ENCODE measurements around the gene UTY.

Gene UTY

DNA sequence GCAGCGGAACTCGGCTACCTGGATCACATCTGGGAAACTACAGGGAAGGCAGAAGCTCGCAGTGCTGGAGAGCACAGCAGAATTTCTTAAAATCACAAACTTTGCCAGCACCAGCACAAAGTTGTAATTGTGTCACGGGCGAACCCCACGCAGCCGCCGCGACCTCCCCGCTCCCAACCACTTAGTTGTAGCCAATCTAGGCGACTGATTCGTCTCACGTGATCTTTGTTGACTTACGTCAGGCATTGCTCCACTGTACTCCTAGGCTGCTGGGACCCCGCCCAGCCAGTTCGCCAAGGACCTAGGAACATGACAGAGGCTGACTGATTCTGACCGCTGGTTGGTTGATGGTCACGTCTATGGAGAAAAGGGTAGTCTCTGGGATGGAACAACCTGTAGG is at the start of gene UTY:
Gene UTY, minus strand, starts transcription at position 206 of the 400 bp plus-strand sequence. CDS start 368 bp downstream, outside the sequence.
- peak; percentile 71 for DNase-seq

DNA sequence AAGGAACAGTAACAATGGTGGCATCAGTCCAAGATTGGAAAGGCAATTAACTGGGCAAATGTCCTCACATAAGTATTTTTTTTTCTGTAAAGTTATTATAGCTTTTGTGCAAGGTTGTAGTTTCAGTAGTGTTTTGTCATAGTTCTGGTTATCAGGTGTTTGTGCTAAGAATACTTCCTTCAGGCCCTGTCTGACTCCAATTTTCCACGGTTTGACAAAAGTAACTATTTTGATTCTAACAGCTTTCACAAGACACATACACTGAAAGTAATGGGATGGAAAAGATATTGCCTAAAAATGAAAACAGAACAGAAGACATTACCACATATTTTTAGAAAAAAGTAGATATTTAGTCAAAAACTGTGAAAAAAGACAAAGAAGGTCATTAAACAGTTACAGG is 40.6 kb upstream of the UTY start:
- DNase-seq = no peak

DNA sequence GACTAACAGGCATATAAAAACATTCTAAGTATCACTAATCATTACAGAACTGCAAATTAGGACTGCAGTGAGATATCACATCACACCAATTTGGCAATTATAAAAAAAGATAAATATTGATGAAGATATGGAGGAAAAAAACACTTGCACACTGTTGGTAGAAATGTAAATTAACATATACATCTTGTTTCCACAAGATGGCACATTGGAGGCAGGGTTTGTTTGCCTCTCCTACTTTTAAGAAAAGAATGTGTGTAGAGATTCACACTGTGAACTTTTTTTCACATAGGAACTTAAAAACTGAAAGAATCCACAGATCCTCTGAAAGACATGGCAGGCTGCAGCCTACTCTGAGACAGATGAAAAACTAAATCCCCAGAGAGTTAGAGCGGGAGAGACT is 21.4 kb upstream of the UTY start:
- DNase-seq = no peak

DNA sequence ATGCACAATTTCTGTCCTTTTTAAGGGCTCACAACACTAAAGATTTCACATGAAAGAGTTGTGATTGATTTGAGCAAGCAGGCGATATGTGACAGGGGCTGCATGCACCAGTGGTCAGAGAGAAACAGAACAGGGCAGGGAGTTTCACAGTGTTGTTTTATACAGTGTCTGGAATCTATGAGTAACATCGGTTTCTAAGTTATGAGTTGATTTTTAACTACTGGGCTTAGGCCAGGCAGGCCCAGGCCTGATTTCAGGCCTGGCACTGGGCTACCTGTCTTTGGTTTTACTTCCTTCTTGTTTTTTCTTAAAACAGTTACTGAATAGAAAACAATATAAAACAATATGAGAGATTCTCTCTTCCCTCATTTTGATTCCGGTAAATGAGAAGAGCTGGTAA is 13.9 kb upstream of the UTY start:
- DNase-seq = no peak

DNA sequence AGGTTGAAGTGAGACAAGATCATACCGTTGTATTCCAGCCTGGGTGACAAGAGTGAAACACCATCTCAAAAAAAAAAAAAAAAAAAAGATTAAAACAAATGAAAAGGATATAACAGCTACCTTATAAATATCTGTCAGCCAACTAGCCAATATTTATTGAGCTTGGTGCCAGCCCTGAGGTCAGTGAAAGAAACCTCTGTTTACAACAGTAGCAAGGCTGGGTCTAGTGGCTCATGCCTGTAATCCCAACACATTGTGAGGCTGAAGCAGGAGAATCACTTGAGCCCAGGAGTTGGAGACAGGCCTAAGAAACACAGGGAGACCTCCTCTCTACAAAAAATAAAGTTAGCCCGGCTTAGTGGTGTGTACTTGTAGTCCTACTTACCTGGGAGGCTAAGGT is 12.6 kb upstream of the UTY start:
- no peak for DNase-seq

DNA sequence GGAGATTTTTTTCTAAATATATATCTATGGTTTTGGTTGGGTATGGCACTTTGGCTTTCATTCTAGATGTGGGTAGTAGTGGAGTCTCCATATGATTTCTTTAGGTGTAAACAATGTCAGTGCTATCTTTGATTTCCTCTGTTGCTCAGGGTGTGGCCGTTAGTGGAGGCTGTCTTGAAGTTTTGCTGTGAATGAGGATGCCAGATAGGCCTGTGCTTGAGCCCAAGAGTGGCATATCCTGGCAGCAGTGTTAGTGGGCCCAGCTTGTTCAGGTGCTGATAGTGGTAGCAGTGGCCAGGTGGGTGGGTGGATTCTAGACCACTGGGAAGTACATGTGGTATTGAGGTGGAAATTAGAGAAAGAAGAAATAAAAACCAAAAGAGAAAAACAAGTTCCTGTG is 8.9 kb upstream of the UTY start:
- DNase-seq = no peak

DNA sequence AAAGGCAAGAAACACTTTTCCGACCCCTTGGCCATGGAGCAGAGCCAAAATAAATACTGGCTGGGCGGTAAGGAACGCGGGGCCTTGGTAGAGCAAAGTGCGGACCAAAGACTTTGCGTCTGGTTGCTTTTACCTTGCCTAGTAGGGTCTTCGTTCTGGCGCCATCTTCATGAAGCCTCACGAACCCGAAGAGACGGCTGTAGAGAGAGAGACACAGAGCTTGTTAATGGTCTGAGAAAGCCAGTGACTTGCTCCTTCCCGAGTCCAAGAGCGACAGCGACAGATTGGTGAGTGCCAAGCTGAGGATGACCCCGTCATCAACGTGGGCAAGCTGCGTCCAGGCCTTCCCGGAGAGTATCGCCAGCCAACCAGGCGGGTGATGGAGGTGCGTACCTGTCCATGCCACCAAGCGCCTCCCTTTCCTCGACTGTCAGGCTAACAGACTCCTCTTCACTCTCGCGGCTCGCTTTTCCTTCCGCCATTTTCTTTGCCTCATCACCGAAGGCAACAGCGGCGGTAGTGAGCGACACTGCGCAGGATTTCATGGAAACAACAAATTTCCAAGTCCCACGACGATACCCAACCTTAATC is 617 bp downstream of the UTY start:
- peak; percentile 64 for DNase-seq

DNA sequence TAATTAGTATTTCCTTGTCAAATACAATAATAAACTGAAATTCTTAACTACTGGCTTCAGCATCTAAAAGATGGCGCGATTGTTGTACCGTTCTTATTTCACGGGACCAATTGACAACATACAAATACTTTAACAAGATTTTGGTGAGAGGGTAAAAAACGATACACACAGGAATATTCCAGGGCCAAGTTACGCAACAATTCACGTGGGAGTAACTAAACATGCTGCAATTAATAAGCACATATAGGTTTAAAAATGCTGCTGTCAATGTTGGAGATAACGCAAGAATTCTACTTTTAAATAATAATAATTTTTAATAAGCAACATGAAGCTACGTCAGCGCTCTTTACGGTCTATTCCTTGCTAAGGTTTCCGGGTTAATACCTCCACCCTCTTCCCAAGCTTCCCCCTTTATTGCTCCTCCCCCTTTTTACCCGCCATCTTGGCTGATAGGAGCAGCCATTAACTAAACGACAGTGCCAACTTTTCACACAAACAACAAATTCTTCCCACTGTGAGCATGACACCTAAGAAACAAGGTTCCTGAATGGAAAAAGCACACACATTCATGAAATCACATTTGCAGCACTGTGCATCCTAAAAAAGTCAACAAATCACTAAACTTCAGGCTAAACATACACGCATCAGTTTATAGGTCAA is 1.6 kb downstream of the UTY start:
- DNase-seq = peak; percentile 42

DNA sequence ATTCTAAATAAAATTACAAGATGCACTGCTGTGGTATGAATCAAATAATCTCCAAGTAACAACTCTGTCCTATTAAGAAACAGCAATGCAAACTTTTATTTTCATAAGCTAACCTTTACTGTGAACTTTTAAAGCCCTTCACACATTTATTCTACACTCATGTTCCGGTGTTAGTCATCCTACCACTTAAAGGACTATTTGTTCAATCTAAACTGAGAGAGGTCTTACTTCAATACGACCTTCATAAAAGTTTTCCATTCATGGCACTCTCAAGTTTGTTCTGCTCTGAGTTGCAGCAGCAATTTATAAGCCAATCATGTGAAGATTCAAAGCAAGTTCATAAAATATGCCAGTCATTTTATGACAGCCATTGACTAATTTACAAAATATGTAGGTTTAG is 4.8 kb downstream of the UTY start:
- no peak for DNase-seq

DNA sequence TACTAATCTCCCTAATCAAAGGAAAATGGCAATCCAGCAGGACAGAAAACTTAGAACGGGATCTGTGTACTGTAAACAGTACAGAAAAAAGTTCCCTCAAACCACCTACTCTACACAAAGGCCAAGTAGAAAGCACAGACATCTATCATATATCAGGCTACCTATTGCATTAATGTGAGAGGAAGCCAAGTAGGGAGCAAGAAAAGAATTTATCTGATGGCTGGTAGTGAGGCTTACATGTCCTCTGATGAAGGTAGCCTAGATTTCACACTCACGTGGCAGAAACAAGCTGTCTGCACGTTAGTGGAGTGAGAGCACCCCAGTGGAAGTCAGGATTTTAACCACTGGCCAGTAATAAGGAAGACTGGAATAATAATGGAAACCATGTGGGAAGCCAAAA is 28.3 kb downstream of the UTY start:
- no peak for DNase-seq

DNA sequence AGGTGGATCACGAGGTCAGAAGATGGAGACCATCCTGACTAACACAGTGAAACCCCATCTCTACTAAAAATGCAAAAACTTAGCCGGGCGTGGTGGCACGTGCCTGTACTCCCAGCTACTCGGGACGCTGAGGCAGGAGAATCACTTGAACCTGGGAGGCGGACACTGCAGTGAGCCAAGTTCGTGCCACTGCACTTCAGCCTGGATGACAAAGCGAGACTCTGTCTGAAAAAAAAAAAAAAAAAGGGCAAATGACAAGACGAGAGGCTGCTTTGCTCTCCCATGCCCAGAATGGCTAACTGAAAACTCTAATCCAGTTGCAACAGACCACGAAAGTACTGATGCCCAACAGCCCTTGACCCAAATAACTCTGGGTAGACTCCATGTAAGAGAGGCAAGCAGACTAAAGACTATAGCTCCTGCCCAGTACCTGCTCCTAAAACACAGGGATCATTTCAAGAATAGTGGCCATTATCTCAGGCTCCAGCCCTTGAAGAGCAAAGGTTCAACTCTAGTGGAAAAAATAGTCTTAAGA is 29.2 kb downstream of the UTY start:
- no peak for DNase-seq

DNA sequence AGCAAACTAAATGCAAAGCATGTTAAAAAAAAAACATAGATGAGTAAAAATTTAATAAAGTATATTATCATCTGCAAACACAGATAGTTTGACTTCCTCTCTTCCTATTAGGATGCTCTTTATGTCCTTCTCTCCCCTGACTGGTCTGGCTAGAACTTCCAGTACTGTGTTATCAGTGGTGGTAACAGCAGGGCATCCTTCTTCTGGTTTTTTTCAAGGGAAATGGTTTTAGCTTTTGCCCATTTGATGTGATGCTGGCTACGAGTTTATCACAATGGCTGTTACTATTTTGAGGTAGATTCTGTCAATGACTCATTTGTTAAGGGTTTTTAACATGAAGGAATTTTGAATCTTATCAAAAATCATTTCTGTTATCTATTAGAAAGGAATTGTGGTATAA is 34.3 kb downstream of the UTY start:
- no peak for DNase-seq

DNA sequence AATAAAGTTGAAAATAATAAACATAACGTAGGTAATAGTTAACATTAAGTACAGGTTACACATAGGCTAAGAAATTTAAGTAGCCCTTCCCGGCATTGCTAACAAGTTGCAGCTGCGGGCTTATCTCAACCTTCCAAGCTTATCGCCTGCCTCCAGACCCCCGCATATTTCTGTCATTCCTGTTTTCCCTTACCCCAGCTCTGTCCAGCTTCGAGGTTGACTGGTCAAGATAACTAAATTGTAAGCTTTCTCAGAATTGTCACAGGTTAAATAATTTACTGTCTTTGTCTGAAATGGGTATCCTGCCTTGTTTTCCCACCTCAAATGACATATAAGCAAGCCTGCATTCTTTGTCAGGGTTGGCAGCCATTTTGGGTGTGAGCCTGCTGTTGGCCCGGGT is 36.7 kb downstream of the UTY start:
- DNase-seq = no peak

DNA sequence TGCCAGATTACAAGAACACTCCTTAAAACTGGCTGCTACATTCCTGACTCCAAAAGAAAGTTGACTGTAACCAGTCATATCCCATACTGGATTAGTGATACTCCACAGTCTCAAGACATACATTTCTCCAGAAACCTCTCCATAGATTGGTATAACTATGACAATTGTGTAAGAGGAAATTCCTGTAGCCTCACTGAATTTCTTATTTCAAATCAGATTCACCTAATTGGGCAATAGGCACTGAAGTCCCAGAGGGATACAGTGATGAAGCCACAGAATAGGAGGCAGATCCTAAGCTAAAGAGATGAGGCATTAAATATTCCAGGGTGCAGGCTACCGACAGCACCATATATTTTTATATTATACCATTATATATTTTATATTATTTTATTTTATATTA is 39.0 kb downstream of the UTY start:
- DNase-seq = no peak

DNA sequence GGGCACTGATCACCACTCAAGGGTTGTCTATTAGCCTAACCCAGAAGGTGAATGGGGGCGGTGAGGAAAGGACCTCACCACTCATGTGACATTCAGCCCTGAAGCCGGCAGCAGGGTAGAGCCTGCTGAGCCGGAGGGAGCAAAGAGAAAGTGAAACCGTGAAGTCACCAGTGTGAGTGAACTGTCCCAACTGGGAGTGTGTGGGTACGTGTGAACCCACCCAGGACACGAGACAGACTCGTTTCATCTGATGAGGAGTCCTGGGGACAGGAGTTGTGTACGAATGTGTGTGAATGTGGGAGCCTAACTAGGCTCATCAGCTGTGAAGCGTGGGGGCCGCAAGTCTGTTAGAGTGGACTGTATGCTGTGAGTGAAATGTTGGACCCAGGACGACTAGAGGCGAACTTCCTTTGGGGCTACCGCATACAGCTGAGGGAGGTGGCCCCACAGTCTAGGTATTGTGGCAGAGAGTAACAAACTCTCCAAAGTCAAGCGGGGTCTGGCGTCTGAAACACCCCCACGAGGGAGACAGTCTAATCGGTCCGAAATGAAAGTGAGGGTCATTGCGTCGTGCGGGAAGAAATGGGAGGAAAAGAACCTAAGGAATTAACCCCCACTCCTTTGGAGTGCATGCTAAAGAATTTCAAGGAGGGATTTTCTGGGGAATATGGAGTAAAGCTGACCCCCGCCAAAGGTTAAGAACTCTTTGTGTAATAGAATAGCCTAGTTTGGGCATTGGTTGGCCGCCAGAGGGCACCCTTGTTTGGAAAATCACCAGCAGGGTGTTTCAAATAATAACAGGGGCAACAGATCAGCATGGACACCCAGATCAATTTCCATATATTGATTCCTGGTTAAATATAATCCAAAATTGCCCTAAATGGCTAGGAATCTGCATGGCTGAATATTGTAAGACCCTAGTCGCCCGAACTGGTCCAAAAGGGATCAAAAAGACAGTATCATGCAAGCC is 43.6 kb downstream of the UTY start:
- peak; percentile 63 for DNase-seq

DNA sequence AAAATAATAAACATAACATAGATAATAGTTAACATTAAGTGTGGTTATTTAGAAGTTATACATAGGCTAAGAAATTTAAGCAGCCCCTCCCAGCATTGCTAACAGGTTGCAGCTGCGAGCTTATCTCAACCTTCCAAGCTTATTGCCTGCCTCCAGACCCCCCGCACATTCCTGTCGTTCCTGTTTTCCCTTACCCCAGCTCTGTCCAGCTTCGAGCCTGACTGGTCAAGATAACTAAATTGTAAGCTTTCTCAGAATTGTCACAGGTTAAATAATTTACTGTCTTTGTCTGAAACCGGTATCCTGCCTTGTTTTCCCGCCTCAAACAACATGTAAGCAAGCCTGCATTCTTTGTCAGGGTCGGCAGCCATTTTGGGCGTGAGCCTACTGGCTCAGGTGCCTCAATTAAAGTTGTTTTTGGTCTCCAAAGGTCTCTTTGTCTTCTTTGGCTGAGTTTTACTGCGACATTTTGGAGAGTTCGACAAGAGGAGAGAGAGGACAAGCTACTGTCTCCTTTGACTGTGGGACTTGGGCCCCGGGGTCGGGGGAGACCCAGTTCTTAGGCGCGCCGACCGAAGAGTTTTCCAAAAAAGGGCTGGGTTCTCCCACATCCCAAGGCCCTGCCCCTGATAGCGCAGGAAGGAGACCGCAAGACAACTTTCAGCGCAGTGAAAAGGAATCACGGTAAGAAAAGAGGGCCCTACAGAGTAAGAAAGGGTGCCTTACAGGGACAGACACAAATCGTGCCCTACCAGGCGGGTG is 44.4 kb downstream of the UTY start:
- DNase-seq = no peak

DNA sequence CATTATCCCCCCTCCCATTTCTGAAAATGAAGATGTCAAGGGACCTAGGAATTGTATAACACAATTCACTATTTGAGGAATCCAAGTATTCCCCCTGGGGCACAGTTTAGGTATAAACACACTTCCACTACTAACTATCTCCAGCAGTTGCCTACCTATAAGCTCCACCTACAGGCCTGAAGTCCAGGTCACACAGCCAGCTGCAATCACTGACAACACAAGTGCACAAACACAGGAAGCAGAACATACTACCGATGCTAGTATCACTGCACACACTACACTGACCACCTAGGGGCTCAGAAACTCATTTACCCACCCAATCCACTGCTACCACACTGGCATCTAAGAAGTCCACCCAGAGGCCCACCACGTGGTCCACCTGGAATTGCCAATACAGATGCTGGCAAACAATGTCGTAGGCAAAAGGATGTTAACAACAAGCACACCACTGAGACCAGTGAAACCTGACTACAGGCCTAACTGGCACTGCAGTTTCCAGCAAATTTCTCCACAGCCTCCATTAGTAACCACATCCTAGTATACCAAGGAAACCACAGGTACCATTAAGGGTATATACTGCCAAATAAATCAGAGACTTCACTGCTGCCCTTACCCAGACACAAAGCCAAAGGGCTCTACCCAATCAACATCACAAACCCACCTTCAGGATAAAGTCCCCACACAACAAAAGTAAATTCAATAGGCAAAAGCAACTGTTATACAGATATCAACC is 47.4 kb downstream of the UTY start:
- DNase-seq = no peak

DNA sequence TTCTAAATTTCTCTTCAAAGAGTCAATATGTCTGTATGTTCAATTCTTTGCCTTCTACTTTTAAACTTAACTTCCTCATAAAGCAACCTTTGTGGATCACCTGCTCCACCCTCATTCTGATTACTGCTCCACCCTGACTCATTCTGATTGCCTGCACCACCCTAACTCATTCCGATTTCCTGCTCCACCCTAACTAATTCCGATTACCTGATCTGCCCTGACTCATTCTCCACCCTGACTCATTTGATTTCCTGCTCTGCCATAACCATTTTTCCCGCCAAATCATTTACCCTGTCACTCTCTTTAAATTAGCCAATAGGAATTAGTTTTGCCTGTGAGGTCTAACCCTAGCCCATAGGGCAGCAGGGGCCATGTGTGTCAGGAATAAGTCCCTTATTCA is 50.3 kb downstream of the UTY start:
- no peak for DNase-seq

DNA sequence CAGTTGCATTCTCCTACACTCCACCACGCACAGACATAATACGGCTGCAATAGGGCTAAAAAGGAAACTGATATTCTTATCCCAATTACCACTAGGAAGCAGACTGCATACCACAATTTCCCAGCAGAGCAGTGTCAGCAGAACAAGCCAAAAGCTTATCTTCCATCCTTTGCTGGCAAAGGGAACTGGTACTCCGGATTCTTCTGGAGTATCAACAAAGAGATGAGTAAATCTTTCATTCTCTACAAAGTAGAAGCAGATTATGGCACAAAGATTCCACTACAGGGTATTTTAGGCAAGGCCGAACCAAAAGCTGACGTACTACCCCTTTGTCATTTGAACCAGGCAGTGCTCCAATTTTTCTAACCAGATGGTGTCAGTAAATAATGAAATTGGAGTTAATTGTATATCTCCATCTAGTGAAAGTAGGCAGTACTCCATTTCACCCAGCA is 56.5 kb downstream of the UTY start:
- DNase-seq = no peak

DNA sequence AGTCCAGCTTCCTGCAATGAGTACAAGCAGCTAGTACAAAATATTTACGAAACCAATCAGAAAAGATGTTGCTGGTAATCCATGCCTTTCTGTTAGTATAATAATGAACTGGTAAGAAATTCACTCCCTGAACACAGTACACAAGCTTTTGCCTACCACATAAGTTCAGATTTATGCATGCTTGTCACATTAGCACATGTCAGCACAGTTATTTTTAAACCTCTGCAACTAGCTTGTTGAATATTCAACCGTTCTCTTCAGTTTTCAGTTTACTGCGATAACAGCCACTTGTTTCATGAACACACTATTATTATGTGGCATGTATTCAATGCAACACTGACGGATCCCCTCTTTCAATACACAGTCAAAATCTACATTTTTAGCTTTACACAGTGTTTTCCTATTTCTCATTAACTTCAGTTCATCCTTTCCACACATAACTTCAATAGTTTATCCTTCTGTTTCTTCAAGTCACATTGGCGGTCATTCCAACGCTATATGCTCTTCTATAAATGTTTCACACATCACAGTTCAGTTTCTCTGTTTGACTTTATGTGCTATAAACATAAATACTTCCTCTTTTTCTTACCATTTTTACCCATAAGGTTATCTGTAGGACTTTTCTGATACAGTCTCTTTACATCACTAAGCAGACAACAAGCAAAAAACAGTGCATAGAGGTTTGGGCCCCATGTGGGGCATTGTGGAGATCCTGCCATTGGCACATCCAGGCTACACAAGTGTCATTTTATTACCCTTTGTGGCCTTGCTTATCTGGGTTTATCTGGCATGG is 62.8 kb downstream of the UTY start:
- DNase-seq = no peak

DNA sequence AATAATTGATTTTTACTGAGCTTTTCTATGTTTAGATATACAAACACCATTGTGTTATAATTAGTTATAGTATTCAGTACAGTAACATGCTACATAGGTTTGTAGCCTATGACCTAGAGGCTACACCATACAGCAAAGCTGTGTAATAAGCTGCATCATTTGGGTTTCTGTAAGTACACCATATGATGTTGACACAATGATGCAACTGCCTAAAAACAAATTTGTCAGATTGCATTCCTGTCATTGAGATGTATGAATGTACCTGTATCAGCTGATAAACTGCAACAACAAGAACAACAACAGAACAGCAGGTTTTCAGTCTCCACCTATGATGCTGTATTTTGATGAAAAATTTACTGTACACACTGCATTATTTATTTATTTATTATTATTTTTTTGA is 64.3 kb downstream of the UTY start:
- no peak for DNase-seq
